Anterior cingulate cortex (tissue), 58 donors: ENCODE data around the gene FRRS1.
A peak's percentile ranks its signal among the peaks of the same experiment; 100 is the strongest.

ENCODE experiments used
- DNase-seq, 58 donors: peaks; one replicate each; lab custom pipeline; 2025; lab: John Stamatoyannopoulos, UW

FRRS1 gene

GRCh38 chr1:99681583-99681982, 84.9 kb downstream of the FRRS1 start:
- DNase-seq: no peak

DNA sequence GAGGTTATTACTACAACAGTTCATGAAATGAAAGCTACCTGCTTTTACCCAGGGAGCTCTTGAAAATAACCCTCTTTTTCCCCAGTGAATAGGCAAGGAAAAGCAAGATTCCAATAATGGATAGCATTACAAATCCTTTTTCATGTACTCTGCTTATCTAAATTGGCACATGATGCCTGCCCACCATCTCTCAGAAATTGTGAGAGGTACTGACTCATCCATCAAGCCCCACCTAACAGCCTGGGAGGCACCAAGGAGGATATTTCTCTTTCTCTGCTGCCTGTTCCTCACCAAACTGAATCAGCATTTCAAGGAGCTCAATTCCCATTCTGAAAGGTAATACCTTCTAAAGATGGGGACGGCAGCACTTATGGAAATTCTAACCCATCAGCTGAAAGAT, 86.2 kb downstream of the FRRS1 start:
- DNase-seq: peak in 2 of 58 donors; percentile 0 to 6

GRCh38 chr1:99677416-99677815, 89.0 kb downstream of the FRRS1 start:
- DNase-seq: no peak

DNA sequence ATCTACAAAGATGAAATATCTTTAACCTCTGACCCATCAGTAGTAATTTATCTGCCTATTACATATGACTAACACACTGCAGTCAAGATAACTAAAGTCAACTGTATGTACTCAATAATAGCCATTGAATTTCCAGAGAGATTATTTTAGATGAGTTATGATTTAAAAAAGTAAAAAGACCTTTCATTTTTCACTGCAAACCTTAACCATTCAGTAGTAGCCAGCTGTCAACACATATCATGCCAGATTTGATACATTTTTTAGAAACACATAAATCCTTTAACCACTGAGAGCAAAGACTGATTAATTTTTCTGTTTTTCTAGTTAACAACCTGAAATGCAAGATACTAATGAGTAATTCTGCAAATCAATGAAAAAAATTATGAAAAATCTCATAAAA, 89.6 kb downstream of the FRRS1 start:
- DNase-seq: no peak

GRCh38 chr1:99675994-99676393, 90.4 kb downstream of the FRRS1 start:
- no peak for DNase-seq

DNA sequence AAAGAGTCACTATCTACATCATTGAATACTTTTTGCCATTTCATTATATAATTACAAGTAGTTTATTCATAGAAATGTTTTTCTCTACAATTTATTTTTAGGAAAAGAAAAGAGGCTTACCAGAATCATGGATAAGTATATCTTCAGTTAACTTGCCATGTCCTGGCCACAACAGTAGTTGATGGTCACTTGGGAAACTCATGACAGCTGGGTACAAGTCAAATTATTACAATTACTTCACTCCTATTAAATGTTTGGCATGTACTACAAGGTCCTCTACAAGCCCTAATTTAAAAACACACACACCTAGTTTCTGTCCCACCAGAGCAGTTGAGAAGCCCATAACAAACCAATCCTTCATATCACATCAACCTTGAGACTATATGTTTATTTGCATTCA, 91.1 kb downstream of the FRRS1 start:
- DNase-seq: no peak

- no peak for DNase-seq
Measured at GRCh38 chr1:99674115-99675064, 92.0 kb downstream of the FRRS1 start.

DNA sequence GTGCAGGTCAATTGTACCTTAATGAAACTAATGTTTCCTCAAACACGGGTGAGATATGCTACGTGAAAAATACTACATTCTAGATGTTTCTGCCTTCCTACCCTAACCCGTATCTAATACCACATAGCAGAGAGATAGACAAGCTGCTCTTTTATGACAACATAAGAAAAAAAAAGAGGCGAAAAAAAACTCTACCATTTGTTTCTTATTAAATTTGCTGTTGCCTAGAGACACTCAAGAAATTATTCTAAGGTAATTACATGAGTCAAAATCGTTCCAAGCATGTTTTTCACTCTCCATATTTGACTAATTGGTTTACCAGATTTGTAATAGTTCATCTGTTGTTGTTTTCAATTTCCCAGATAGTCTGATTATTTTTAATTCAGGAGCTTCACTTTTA, 93.1 kb downstream of the FRRS1 start:
- no peak for DNase-seq

DNA sequence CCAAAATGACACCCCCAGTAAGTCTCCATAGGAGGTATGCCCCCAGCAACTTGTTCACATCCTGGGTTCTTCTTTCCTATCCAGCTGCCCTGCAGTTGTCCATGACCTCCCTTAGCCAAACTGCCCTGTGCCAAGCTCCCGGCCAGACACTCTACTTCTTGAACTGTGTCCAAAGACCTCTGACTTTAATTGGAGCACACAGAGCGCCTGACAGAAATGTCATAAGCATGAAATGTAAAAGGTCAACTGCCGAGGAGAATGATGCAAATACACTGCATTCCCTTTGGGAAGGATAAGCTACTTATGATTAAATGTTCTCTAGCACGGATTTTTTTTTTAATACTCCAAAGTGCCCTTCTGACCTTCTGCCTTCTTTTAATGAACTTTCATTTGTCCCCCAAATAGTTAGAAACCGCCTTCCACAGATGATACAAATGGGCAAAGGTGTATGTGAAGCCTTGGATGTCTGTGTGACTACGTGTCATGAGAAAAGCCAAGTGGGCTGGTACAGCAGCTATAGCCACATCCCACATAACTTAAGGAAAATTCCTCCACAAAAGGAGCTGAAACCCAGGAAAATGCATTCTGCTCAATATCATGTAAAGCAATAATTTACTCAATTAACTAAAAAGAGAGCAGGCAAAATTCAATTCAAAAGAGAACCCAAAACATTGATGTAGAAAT, 93.8 kb downstream of the FRRS1 start:
- DNase-seq: no peak

DNA sequence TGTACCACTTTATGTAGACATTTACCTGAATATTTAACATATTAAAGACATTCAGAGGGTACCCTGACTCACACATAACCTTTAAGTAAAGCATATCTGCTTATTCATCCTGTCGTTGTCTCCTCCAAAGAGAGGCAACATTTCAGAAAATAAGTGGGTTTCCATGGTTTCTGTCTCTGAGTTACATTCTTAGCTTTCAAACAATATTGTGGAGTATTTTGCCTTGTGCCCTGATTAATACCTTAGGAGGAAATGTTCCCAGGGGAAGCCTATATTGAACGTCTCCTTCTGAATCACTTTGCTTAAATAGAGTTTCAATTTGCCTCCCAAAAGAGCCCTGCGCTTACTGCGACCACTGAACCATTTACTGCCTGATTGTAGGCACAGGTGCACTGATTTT, 94.4 kb downstream of the FRRS1 start:
- no peak for DNase-seq

DNA sequence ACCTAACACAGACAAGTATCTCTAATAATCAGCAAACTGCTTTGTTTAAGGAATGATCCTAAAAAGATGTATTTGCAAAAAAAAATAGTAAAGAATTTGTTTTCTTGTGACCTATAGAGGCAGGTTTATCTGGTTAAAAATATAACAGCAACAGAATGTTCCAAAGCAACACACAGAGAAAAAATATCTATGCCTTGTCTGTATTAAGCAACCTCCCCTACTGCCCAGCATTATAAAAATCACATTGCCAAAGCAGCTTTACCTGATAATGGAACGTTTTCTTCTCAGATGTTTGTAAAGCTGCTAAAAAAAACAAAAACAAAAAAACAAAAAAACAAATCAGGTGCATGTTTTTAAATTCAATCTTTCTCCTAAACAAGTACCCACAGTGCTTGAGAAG, 95.9 kb downstream of the FRRS1 start:
- DNase-seq: no peak

- DNase-seq: no peak
Measured at GRCh38 chr1:99669821-99670220, 96.6 kb downstream of the FRRS1 start.

GRCh38 chr1:99669376-99669775, 97.1 kb downstream of the FRRS1 start:
- no peak for DNase-seq

DNA sequence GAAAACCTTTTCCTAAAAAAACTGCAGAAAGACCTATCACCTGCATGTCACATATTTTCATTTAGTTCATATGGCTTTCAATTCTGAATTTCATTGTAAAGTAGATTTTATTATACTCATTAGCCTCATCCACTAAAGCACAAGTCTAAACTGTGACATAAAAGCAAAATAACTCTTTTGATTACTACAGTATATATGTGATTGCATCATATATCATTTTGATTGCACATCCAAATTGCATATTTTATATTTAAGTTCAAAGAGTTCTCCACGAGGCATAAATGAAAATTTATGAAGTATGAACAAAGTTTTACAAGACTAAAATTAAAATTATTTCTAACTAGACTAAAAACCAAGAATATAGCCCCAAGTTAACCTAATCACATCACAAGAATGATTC, 101.2 kb downstream of the FRRS1 start:
- no peak for DNase-seq

GRCh38 chr1:99663501-99663900, 102.9 kb downstream of the FRRS1 start:
- no peak for DNase-seq

DNA sequence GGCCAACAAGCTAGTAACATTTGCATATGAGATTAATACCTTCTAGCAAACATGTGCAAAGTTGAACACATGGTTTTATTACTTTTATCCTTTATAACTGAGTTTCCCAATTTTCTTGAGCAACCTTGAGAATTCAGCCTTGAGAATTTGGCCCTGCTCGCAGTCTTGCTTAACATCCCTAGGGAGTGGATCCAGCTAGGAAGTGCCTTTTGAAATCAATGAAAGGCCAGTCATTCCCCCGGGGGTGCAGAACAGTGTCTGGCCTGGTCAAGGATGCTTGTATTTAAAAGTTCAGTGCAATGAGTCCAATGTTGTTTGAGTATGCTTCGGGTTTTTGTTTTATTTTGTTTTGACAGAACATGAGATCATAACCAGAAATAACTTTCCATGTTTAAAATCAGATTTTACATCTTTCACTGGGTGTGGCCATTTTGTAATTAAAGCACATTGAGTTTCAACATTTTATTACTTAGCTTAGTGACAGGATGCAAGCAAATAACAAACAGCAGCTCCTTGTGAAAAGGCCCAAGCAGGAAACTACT, 103.8 kb downstream of the FRRS1 start:
- DNase-seq: peak in 3 of 58 donors; percentile 0 to 29 (median 5)

DNA sequence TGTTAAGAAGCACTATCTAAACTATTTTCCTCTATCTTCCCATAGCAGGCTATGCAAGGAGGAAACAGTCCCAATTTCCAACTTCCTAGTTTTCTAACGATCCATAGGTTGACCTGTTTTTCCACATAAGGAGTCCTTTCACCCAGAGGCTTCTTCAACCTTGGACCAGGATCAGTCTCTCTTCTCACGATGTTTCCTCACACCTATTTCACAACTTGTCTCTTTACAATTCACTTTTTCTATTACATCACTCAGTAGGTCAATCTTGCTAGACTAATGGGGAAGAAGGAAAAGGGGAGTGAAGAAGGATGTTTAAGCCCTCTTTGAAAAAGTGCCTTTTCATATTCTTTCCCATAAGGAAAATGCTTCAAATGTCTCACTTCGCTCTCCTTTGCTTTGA, 104.7 kb downstream of the FRRS1 start:
- DNase-seq: no peak

DNA sequence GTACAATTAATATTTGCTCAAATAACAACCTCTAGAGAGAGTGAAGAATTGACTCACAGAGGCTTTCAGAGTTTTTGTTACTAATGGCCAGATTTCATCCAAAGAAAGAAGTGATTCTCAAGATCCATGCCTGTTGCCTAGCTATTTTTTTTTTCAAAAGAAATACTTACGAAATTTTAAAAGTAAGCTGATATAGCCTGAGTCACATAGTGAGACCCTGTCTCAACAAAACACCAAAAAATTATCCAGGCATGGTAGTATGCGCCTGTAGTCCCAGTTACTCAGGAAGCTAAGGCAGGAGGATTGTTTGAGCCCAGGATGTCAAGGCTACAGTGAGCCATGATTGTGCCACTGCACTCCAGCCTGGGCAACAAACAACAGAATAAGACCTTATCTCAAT, 105.9 kb downstream of the FRRS1 start:
- DNase-seq: no peak

GRCh38 chr1:99659755-99660210, 106.7 kb downstream of the FRRS1 start:
- DNase-seq: no peak
